CD4-positive, alpha-beta T cell (primary cell): ENCODE results near the gene ACVR1. TPM values are rescaled to one million over a fixed set of nuclear protein-coding genes. Genes with fewer than 3 reads are reported as not detected.

ENCODE experiments used
- ATAC-seq: fragments of 200-7000 bp; cut with Tn5 transposase; one replicate; pipeline ENCODE4 v1.10.0; 2022; ENCODE audit warnings: mild to moderate bottlenecking; ENCODE audit not compliant: poor library complexity
- CTCF ChIA-PET: fragments of 350-600 bp; sonication (Branson Sonifier 250); formaldehyde crosslinking; loops from one replicate; lab custom pipeline; 2021; ENCODE audit warnings: antibody characterized with exemption, inconsistent platforms; lab: Charles Lee
- POLR2A ChIA-PET: fragments of 350-600 bp; sonication (Branson Sonifier 250); formaldehyde crosslinking; loops from one replicate; lab custom pipeline; 2021; ENCODE audit warnings: antibody characterized with exemption, inconsistent platforms; lab: Charles Lee
- DNase-seq, 14 experiments: peaks; one replicate each; pipeline ENCODE4 v3.0.0-alpha.2; 2013 to 2020; ENCODE audit warnings: mixed read lengths in 2 of 14
- H3K27ac ChIP-seq, 2 donors: one replicate each; pipeline versions ENCODE4 v1.5.1 to v1.7.0; 2013; ENCODE audit warnings: low read length in 2 of 2, low read depth in 1 of 2, mild to moderate bottlenecking in 1 of 2
- H3K27me3 ChIP-seq, 2 experiments: 1 replicate in 1 of 2; 2 replicates in 1 of 2; pipeline versions ENCODE4 v1.6.1 to v1.7.0; 2013; ENCODE audit warnings: low read length in 2 of 2, control low read depth in 1 of 2, mild to moderate bottlenecking in 1 of 2, moderate library complexity in 1 of 2; ENCODE audit not compliant: insufficient read depth in 2 of 2, control insufficient read depth in 1 of 2
- H3K36me3 ChIP-seq: one replicate; pipeline ENCODE4 v1.6.1; 2013; ENCODE audit warnings: low read length, control low read depth; ENCODE audit not compliant: insufficient read depth
- H3K4me1 ChIP-seq: one replicate; pipeline ENCODE4 v1.6.1; 2013; ENCODE audit warnings: low read length, control low read depth; ENCODE audit not compliant: insufficient read depth
- H3K4me3 ChIP-seq: one replicate; pipeline ENCODE4 v1.5.1; 2013; ENCODE audit warnings: mild to moderate bottlenecking, low read length, moderate library complexity
- H3K9me3 ChIP-seq, 2 experiments: 1 replicate in 1 of 2; 2 replicates in 1 of 2; pipeline versions ENCODE4 v1.6.1 to v1.7.0; 2013; ENCODE audit warnings: low read length in 2 of 2, mild to moderate bottlenecking in 2 of 2, control low read depth in 1 of 2, moderate library complexity in 1 of 2; ENCODE audit not compliant: control insufficient read depth in 1 of 2, insufficient read depth in 1 of 2
- H3K27ac Mint-ChIP-seq: one replicate; pipeline ENCODE4 v1.8.0; 2020; ENCODE audit warnings: mixed read lengths
- H3K27me3 Mint-ChIP-seq: one replicate; pipeline ENCODE4 v1.8.0; 2021; ENCODE audit warnings: mixed read lengths
- H3K36me3 Mint-ChIP-seq: one replicate; pipeline ENCODE4 v1.8.0; 2021; ENCODE audit warnings: low read depth, mixed read lengths
- H3K4me1 Mint-ChIP-seq: one replicate; pipeline ENCODE4 v1.8.0; 2021; ENCODE audit warnings: low read depth, mixed read lengths
- H3K4me3 Mint-ChIP-seq: one replicate; pipeline ENCODE4 v1.8.0; 2020; ENCODE audit warnings: mild to moderate bottlenecking, mixed read lengths
- H3K9me3 Mint-ChIP-seq: one replicate; pipeline ENCODE4 v1.8.0; 2020; ENCODE audit warnings: mixed read lengths
- intact Hi-C, 2 experiments: fragments of 100-400 bp; cut with DNase I in 1 of 2; cut with micrococcal nuclease in 1 of 2; formaldehyde crosslinking; loops; one replicate each; pipeline versions ENCODE4 v1.15.1 to v1.9.0; 2023 to 2025; cut with DNase I, micrococcal nuclease
- total RNA-seq, 174 experiments: library from RNA in 2 of 174; stranded (reverse) in 2 of 174; gene quantifications; one replicate each; pipeline ENCODE4 v1.2.3 and lab custom pipeline; 2021 to 2026
- TF ChIP-seq, protein P1 (sequence below): fragments of 200-600 bp; IDR thresholded peaks from one replicate; pipeline ENCODE4 v1.8.0; 2022; ENCODE audit warnings: antibody characterized with exemption, mild to moderate bottlenecking

Gene ACVR1
- total RNA-seq, 2 experiments from 2014 or later = 14.3 to 16.7 TPM

DNA sequence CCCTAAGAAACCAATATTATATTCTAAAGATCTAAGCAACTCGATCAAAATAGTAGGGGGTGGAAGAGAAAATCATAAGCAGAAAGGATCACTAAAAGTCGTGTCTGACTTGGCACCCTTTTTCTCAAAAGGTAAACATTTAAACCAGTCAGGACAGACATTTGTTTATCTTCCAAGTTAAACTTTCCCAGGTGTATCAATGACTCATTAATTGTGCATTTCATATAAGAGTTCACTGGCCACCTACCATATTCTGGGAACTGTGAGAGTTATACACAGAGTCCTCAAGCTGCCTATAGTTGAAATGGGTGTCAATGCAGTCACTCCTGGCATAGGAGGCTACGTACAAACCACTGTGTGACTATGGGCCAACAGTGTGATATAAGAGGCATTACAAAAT is 4.8 kb upstream of the ACVR1 start:
- Histone ChIP-seq H3K4me3 (no peak overlapping the region), H3K27ac (no peak overlapping the region), H3K27me3 (no peaks in the 10 kb centered on the region), H3K4me1 (peaks cover 18% of the 10 kb centered on the region), H3K9me3 (no peaks in the 10 kb centered on the region), H3K36me3 (no peaks in the 10 kb centered on the region)
- ChIA-PET POLR2A (interaction anchor here (0.6 to 1.6 kb wide), 2 partner anchors 11 to 26 kb away, joined by 3 read pairs; no protein-coding TSS in a partner anchor), CTCF (no interaction called here)
- Mint-ChIP-seq H3K4me3 (no peak overlapping the region), H3K36me3 (no peaks in the 10 kb centered on the region), H3K27ac (no peak overlapping the region), H3K27me3 (no peaks in the 10 kb centered on the region), H3K9me3 (no peaks in the 10 kb centered on the region), H3K4me1 (peaks cover 25% of the 10 kb centered on the region)
- ATAC-seq (no peak), DNase-seq (no peak)
- TF ChIP-seq, protein P1, sequence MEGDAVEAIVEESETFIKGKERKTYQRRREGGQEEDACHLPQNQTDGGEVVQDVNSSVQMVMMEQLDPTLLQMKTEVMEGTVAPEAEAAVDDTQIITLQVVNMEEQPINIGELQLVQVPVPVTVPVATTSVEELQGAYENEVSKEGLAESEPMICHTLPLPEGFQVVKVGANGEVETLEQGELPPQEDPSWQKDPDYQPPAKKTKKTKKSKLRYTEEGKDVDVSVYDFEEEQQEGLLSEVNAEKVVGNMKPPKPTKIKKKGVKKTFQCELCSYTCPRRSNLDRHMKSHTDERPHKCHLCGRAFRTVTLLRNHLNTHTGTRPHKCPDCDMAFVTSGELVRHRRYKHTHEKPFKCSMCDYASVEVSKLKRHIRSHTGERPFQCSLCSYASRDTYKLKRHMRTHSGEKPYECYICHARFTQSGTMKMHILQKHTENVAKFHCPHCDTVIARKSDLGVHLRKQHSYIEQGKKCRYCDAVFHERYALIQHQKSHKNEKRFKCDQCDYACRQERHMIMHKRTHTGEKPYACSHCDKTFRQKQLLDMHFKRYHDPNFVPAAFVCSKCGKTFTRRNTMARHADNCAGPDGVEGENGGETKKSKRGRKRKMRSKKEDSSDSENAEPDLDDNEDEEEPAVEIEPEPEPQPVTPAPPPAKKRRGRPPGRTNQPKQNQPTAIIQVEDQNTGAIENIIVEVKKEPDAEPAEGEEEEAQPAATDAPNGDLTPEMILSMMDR = no peak
- intact Hi-C loops = no loop called here

DNA sequence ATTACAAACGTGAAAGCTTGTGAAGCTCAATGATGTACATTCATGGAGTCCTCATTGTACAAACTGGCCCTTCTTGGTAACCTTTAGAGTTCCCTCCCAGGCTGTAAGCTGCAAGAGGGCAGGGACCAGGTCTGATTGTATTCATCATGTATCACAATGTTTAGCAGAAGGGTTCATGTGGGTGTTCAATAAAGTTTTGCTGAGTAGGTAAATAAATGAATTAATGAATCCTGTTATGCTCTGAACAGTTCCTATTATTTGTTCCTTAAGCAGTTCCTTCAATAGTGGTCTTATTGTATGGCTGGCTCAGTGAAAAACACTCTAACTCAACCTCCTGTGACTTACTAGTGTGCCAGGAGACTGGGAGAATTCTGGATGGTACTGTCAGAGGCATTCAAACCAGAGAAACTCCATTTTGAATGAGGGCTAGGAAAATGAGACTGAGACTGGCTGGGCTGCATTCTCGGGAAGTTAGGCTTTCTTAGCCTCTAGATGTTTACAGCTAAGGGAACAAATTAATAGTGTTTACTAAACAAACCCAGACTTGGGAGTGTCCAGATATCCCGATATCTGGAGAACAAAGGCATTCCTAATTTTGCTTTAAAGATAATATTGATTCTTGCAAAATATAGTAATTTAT is 1.8 kb upstream of the ACVR1 start:
- peaks cover 9% of the 10 kb centered on the region for H3K36me3 Mint-ChIP-seq
- H3K27me3 Mint-ChIP-seq = no peaks in the 10 kb centered on the region
- no peak for DNase-seq
- peak overlapping the region; percentile 60 for H3K27ac Mint-ChIP-seq
- intact Hi-C loops = loop anchor here (1.0 to 10.0 kb wide), 4 partner anchors 17 to 553 kb away; partner anchors contain the start of gene ERMN (in 1 of the 2)
- H3K36me3 ChIP-seq = no peaks in the 10 kb centered on the region
- ChIA-PET POLR2A (interaction anchor here (0.6 to 3.5 kb wide), 4 partner anchors 20 to 473 kb away, joined by 3 to 83 read pairs (median 4); no protein-coding TSS in a partner anchor), CTCF (interaction anchor here (0.5 to 1.4 kb wide), 3 partner anchors 22 to 59 kb away, joined by 3 read pairs; no protein-coding TSS in a partner anchor)
- H3K9me3 ChIP-seq = no peaks in the 10 kb centered on the region
- H3K4me3 Mint-ChIP-seq = peak overlapping the region; percentile 90
- TF ChIP-seq, protein P1 = no peak
- no peaks in the 10 kb centered on the region for H3K9me3 Mint-ChIP-seq
- no peak for ATAC-seq
- H3K27ac ChIP-seq = no peak overlapping the region
- H3K4me3 ChIP-seq = peak overlapping the region; percentile 56
- H3K27me3 ChIP-seq = no peaks in the 10 kb centered on the region
- peaks cover 49% of the 10 kb centered on the region for H3K4me1 Mint-ChIP-seq
- peaks cover 35% of the 10 kb centered on the region for H3K4me1 ChIP-seq

DNA sequence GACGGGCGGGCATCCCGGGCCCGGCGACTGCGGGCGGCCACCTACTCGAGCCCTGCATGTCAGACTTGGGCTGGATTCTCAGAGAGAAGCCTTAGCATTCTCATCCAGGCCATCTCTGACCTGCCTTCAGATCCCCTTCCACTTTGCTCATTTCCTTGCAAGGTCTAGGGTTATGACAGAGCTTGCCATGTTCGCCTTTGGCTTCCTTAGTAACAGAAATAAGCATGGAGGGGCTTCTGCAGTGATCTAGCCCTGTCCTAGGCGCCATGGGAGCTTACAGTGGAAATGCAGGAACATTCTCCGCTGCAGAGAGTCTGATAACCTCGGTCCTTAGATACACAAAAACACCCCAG is 632 bp upstream of the ACVR1 start:
- Mint-ChIP-seq H3K27me3 (no peaks in the 10 kb centered on the region), H3K9me3 (no peaks in the 10 kb centered on the region), H3K4me1 (peaks cover 61% of the 10 kb centered on the region), H3K27ac (peak overlapping the region; percentile 60), H3K4me3 (peak overlapping the region; percentile 90), H3K36me3 (peaks cover 9% of the 10 kb centered on the region)
- peak; percentile 3 for ATAC-seq
- Histone ChIP-seq H3K9me3 (no peaks in the 10 kb centered on the region), H3K27ac (peak overlapping the region in 1 of 2 donors; percentile 70), H3K27me3 (no peaks in the 10 kb centered on the region), H3K4me3 (peak overlapping the region; percentile 56), H3K4me1 (peaks cover 35% of the 10 kb centered on the region), H3K36me3 (no peaks in the 10 kb centered on the region)
- ChIA-PET CTCF (interaction anchor here (0.7 to 2.1 kb wide), 10 partner anchors 10 to 249 kb away, joined by 3 to 16 read pairs (median 4); no protein-coding TSS in a partner anchor), POLR2A (interaction anchor here (0.6 to 3.5 kb wide), 19 partner anchors 11 to 1534 kb away, joined by 3 to 83 read pairs (median 4); partner anchors contain the start of genes ACVR1C and CYTIP)
- no peak for DNase-seq
- TF ChIP-seq, protein P1 = no peak
- intact Hi-C loops = loop anchor here (1.0 to 10.0 kb wide), 4 partner anchors 18 to 552 kb away; partner anchors contain the start of gene ERMN (in 1 of the 2)
